ENCODE data around the gene RPS6KA2. TPM values are rescaled to one million over a fixed set of nuclear protein-coding genes. Genes with fewer than 3 reads are reported as not detected.

RPS6KA2 gene
- total and polyA plus RNA-seq, 2 experiments from 2014 or later, result 12.5 to 25.3 TPM

GRCh38 chr6:166578536-166579236 lies 48.4 kb downstream of the RPS6KA2 start (continued):
- no peak for TF ChIP-seq ZNF114 (CRISPR knock-in tag; IDR thresholded peaks at IDR 0.05)

DNA sequence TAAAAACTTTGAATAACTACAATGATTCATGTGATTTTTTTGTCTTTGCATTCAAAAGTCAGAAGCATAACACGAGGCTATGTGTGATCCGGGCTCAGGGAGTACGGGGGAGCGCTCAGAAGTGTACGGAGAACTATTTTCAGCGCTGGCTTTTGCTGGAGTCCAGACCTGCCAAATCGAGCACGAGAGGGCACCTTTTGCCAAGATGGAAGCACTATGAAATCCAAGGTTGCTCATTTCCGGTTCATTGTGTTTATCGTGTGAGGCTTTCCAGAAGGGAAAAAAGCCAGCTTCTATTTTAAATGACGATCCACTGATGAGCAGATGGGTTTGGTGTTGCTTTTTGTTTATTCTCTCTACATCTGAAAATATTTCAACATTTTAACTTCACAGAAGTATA lies 51.8 kb downstream of the RPS6KA2 start:
- Mint-ChIP-seq H3K9me3 (peaks cover 22% of the 10 kb centered on the region), H3K27me3 (ENCODE audit: insufficient read depth, low read depth, poor library complexity) (peaks cover 10% of the 10 kb centered on the region), H3K4me1 (peaks cover 42% of the 10 kb centered on the region), H3K27ac (no peak overlapping the region), H3K4me3 (no peak overlapping the region), H3K36me3 (ENCODE audit: low read depth) (peaks cover 39% of the 10 kb centered on the region)
- H3K36me3 ChIP-seq (ENCODE audit: insufficient read depth), result no peaks in the 10 kb centered on the region
- peaks cover 21% of the 10 kb centered on the region for H3K4me1 ChIP-seq (ENCODE audit: insufficient read depth)
- no peak overlapping the region for H3K27ac ChIP-seq (ENCODE audit: low read depth)
- ATAC-seq (no peak), DNase-seq (ENCODE audit: low spot score) (no peak)
- H3F3A ChIP-seq (replicated peaks; ENCODE audit: low read depth), result peaks cover 6% of the 10 kb centered on the region; the same call in 1 of the 2 replicates
- TF ChIP-seq ZNF114 (CRISPR knock-in tag; IDR thresholded peaks at IDR 0.05) (no peak), STAT1 (IDR thresholded peaks at IDR 0.05; ENCODE audit: unreplicated experiment) (no peak), ETS1 (IDR thresholded peaks at IDR 0.05) (no peak), NANOG (IDR thresholded peaks at IDR 0.05; ENCODE audit: borderline replicate concordance) (no peak), EZH2phosphoT487 (IDR thresholded peaks at IDR 0.05; ENCODE audit: unreplicated experiment) (no peak), EZH2 (IDR thresholded peaks at IDR 0.05; ENCODE audit: low read depth, unreplicated experiment) (no peak), POLR2AphosphoS5 (IDR thresholded peaks at IDR 0.05; ENCODE audit: low read depth) (no peak)
- TF ChIP-seq, protein P1, sequence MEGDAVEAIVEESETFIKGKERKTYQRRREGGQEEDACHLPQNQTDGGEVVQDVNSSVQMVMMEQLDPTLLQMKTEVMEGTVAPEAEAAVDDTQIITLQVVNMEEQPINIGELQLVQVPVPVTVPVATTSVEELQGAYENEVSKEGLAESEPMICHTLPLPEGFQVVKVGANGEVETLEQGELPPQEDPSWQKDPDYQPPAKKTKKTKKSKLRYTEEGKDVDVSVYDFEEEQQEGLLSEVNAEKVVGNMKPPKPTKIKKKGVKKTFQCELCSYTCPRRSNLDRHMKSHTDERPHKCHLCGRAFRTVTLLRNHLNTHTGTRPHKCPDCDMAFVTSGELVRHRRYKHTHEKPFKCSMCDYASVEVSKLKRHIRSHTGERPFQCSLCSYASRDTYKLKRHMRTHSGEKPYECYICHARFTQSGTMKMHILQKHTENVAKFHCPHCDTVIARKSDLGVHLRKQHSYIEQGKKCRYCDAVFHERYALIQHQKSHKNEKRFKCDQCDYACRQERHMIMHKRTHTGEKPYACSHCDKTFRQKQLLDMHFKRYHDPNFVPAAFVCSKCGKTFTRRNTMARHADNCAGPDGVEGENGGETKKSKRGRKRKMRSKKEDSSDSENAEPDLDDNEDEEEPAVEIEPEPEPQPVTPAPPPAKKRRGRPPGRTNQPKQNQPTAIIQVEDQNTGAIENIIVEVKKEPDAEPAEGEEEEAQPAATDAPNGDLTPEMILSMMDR (conservative IDR thresholded peaks at IDR 0.05; ENCODE audit: low read depth in 2 of 2), result no peak
- TF ChIP-seq, protein P2, sequence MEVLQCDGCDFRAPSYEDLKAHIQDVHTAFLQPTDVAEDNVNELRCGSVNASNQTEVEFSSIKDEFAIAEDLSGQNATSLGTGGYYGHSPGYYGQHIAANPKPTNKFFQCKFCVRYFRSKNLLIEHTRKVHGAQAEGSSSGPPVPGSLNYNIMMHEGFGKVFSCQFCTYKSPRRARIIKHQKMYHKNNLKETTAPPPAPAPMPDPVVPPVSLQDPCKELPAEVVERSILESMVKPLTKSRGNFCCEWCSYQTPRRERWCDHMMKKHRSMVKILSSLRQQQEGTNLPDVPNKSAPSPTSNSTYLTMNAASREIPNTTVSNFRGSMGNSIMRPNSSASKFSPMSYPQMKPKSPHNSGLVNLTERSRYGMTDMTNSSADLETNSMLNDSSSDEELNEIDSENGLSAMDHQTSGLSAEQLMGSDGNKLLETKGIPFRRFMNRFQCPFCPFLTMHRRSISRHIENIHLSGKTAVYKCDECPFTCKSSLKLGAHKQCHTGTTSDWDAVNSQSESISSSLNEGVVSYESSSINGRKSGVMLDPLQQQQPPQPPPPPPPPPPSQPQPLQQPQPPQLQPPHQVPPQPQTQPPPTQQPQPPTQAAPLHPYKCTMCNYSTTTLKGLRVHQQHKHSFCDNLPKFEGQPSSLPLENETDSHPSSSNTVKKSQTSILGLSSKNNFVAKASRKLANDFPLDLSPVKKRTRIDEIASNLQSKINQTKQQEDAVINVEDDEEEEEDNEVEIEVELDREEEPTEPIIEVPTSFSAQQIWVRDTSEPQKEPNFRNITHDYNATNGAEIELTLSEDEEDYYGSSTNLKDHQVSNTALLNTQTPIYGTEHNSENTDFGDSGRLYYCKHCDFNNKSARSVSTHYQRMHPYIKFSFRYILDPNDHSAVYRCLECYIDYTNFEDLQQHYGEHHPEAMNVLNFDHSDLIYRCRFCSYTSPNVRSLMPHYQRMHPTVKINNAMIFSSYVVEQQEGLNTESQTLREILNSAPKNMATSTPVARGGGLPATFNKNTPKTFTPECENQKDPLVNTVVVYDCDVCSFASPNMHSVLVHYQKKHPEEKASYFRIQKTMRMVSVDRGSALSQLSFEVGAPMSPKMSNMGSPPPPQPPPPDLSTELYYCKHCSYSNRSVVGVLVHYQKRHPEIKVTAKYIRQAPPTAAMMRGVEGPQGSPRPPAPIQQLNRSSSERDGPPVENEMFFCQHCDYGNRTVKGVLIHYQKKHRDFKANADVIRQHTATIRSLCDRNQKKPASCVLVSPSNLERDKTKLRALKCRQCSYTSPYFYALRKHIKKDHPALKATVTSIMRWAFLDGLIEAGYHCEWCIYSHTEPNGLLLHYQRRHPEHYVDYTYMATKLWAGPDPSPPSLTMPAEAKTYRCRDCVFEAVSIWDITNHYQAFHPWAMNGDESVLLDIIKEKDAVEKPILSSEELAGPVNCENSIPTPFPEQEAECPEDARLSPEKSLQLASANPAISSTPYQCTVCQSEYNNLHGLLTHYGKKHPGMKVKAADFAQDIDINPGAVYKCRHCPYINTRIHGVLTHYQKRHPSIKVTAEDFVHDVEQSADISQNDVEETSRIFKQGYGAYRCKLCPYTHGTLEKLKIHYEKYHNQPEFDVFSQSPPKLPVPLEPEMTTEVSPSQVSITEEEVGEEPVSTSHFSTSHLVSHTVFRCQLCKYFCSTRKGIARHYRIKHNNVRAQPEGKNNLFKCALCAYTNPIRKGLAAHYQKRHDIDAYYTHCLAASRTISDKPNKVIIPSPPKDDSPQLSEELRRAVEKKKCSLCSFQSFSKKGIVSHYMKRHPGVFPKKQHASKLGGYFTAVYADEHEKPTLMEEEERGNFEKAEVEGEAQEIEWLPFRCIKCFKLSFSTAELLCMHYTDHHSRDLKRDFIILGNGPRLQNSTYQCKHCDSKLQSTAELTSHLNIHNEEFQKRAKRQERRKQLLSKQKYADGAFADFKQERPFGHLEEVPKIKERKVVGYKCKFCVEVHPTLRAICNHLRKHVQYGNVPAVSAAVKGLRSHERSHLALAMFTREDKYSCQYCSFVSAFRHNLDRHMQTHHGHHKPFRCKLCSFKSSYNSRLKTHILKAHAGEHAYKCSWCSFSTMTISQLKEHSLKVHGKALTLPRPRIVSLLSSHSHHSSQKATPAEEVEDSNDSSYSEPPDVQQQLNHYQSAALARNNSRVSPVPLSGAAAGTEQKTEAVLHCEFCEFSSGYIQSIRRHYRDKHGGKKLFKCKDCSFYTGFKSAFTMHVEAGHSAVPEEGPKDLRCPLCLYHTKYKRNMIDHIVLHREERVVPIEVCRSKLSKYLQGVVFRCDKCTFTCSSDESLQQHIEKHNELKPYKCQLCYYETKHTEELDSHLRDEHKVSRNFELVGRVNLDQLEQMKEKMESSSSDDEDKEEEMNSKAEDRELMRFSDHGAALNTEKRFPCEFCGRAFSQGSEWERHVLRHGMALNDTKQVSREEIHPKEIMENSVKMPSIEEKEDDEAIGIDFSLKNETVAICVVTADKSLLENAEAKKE (CRISPR knock-in tag; IDR thresholded peaks at IDR 0.05), result no peak
- no peak overlapping the region for H3K4me3 ChIP-seq
- H3K9me2 ChIP-seq (ENCODE audit: insufficient read depth), result no peaks in the 10 kb centered on the region
- H3K79me2 ChIP-seq (replicated peaks; ENCODE audit: insufficient read depth), result peaks cover 50% of the 10 kb centered on the region
- peaks cover 5% of the 10 kb centered on the region for H4K20me1 ChIP-seq (replicated peaks; ENCODE audit: insufficient read depth)
- H2AFZ ChIP-seq, result no peak overlapping the region
- H3K27me3 ChIP-seq (ENCODE audit: insufficient read depth), result no peaks in the 10 kb centered on the region
- no peak overlapping the region for H3K4me2 ChIP-seq
